Ishikawa (cell line): ENCODE data around the gene DAO.

Experiments used
- CEBPB ChIP-seq: IDR thresholded peaks from 2 replicates; pipeline ENCODE4 v1.6.1; 2012
- CREB1 ChIP-seq: IDR thresholded peaks from 2 replicates; pipeline ENCODE4 v1.6.1; 2012; ENCODE audit warnings: low read depth
- EGR1 ChIP-seq: IDR thresholded peaks from 2 replicates; pipeline ENCODE4 v1.6.1; 2012
- EP300 ChIP-seq: IDR thresholded peaks from 2 replicates; pipeline ENCODE4 v1.6.1; 2012; ENCODE audit warnings: borderline replicate concordance
- FOXM1 ChIP-seq: IDR thresholded peaks from 2 replicates; pipeline ENCODE4 v1.6.1; 2012; ENCODE audit warnings: low read depth, borderline replicate concordance
- NFIC ChIP-seq: IDR thresholded peaks from 2 replicates; pipeline ENCODE4 v1.6.1; 2012
- RAD21 ChIP-seq: IDR thresholded peaks from 2 replicates; pipeline ENCODE4 v1.6.1; 2012; ENCODE audit warnings: low read depth
- TAF1 ChIP-seq: IDR thresholded peaks from 2 replicates; pipeline ENCODE4 v1.6.1; 2012; ENCODE audit warnings: low read depth, mild to moderate bottlenecking
- TCF12 ChIP-seq: IDR thresholded peaks from 2 replicates; pipeline ENCODE4 v1.6.1; 2012; ENCODE audit warnings: low read depth
- TEAD4 ChIP-seq: IDR thresholded peaks from 2 replicates; pipeline ENCODE4 v1.6.1; 2012
- YY1 ChIP-seq: IDR thresholded peaks from 2 replicates; pipeline ENCODE4 v1.6.1; 2012; ENCODE audit warnings: low read depth
- ZBTB7A ChIP-seq: IDR thresholded peaks from 2 replicates; pipeline ENCODE4 v1.6.1; 2012; ENCODE audit warnings: low read depth
- TF ChIP-seq, protein P1 (sequence below): IDR thresholded peaks from 2 replicates; pipeline ENCODE4 v1.6.1; 2012
- TF ChIP-seq, protein P2 (sequence below): IDR thresholded peaks from 2 replicates; pipeline ENCODE4 v1.6.1; 2012
- TF ChIP-seq, protein P3 (sequence below): IDR thresholded peaks from 2 replicates; pipeline ENCODE4 v1.6.1; 2012; ENCODE audit warnings: low read depth, mild to moderate bottlenecking

Gene DAO

DNA sequence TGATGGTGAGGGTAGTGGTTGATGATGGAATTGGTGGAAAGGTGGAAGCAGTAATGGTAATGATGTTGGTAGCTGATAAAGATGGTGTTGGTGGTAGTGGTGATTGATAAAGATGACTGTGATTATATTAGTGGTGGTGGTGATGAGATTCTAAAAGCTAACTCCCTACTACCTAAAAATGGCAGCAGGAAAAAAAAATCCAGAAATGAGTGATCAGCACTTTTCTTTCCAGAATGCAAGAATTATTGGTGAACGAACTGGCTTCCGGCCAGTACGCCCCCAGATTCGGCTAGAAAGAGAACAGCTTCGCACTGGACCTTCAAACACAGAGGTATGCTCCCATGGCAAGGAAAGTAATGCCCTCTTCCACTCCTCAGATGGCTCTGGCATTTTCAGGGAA, 19.3 kb downstream of the DAO start:
- no peak for TF ChIP-seq FOXM1
- no peak for TF ChIP-seq YY1
- no peak for TF ChIP-seq CEBPB
- no peak for TF ChIP-seq ZBTB7A
- no peak for TF ChIP-seq CREB1
- TF ChIP-seq NFIC = no peak
- no peak for TF ChIP-seq EGR1
- TF ChIP-seq TEAD4 = no peak
- no peak for TF ChIP-seq EP300
- TF ChIP-seq, protein P1, sequence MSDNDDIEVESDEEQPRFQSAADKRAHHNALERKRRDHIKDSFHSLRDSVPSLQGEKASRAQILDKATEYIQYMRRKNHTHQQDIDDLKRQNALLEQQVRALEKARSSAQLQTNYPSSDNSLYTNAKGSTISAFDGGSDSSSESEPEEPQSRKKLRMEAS = no peak
- TF ChIP-seq TAF1 = no peak
- TF ChIP-seq TCF12 = no peak
- TF ChIP-seq, protein P2, sequence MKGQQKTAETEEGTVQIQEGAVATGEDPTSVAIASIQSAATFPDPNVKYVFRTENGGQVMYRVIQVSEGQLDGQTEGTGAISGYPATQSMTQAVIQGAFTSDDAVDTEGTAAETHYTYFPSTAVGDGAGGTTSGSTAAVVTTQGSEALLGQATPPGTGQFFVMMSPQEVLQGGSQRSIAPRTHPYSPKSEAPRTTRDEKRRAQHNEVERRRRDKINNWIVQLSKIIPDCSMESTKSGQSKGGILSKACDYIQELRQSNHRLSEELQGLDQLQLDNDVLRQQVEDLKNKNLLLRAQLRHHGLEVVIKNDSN = no peak
- TF ChIP-seq, protein P3, sequence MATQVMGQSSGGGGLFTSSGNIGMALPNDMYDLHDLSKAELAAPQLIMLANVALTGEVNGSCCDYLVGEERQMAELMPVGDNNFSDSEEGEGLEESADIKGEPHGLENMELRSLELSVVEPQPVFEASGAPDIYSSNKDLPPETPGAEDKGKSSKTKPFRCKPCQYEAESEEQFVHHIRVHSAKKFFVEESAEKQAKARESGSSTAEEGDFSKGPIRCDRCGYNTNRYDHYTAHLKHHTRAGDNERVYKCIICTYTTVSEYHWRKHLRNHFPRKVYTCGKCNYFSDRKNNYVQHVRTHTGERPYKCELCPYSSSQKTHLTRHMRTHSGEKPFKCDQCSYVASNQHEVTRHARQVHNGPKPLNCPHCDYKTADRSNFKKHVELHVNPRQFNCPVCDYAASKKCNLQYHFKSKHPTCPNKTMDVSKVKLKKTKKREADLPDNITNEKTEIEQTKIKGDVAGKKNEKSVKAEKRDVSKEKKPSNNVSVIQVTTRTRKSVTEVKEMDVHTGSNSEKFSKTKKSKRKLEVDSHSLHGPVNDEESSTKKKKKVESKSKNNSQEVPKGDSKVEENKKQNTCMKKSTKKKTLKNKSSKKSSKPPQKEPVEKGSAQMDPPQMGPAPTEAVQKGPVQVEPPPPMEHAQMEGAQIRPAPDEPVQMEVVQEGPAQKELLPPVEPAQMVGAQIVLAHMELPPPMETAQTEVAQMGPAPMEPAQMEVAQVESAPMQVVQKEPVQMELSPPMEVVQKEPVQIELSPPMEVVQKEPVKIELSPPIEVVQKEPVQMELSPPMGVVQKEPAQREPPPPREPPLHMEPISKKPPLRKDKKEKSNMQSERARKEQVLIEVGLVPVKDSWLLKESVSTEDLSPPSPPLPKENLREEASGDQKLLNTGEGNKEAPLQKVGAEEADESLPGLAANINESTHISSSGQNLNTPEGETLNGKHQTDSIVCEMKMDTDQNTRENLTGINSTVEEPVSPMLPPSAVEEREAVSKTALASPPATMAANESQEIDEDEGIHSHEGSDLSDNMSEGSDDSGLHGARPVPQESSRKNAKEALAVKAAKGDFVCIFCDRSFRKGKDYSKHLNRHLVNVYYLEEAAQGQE = no peak
- TF ChIP-seq RAD21 = no peak

DNA sequence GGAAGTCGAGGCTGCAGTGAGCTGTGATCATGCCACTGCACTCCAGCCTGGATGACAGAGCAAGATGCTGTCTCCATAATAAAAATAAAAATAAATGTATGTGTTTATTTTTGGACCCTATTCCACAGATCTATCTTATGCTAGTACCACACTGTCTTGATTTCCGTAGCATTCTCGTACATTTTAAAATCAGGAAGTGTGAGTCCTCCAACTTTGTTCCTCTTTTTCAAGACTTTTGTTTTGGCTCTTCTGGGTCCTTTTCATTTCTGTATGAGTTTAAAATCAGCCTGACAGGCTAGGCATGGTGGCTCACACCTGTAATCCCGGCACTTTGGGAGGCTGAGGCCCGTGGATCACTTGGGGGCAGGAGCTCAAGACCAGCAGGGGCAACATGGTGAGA, 25.8 kb downstream of the DAO start:
- TF ChIP-seq, protein P1 = no peak
- TF ChIP-seq TAF1 (no peak), CREB1 (no peak), ZBTB7A (no peak), EGR1 (no peak), YY1 (no peak)

DNA sequence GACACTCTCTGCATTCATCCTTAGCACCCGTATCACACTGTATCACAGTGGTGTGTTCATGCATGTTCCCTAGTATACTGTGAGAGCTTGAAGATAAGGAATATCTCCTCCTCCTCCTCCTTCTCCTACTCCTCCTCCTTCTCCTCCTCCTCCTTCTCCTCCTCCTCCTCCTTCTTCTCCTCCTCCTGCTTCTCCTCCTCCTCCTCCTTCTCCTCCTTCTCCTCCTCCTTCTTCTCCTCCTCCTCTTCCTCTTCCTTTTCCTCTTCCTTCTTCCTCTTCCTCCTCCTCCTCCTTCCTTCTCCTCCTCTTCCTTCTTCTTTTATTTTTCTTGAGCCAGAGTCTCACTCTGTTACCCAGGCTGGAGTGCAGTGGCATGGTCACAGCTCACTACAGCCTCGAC, 27.1 kb downstream of the DAO start:
- TF ChIP-seq, protein P2 = no peak
- TF ChIP-seq ZBTB7A (no peak), TCF12 (no peak), TAF1 (no peak), RAD21 (no peak)
- TF ChIP-seq, protein P3 = no peak

DNA sequence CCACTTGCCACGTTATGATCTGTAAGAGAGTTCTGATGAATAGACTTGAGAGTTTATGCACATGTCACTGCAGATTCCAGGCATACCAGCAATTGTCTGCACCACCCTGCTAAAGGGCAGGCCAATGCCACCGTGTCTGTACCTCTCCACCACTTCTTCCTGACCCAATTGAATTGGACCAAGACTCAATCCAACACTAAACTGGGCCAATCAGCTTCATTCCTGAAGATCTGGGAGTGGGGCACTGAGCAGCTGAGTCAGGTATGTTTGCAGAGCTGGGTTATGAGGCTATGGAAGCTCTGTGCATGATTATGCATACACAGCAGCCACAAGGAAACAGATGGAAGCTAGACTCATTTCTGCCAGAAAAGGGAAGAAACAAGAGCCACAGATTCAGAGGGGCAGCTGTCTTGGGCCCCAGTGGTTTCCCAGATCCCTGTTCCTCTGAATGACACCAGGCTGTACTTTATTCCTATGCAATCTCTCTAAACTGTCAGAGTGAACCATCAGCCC, 28.0 kb downstream of the DAO start:
- TF ChIP-seq, protein P3 = no peak
- TF ChIP-seq NFIC (no peak), TEAD4 (peak; percentile 92), EGR1 (no peak)
- TF ChIP-seq, protein P1 = 0 out of 2 replicates have a peak, but pooled peaks have one; percentile 23

DNA sequence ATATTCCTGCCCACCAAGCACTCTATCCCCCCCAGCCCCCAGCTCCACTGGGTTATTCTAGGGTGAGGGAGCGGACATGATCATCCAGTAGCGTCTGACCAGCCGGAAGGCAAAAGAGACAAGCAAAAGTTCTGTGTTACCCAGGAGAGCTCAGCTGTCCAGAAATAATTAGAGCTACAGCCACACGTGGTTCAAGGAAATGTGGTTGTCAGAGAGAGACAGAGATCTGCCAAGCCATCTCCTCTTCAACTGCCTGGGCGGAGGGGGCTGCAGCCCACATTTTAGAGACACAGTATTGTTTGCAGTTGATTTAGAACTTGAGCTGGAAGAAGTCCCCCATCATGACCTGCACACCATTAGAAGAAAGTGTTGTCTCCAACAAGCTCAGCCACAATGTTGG, 30.4 kb downstream of the DAO start:
- no peak for TF ChIP-seq NFIC
- TF ChIP-seq TCF12 = no peak
- TF ChIP-seq YY1 = no peak
- TF ChIP-seq, protein P1 = no peak
- no peak for TF ChIP-seq EGR1
